HS-5 (cell line): ENCODE results near the gene ART5.

Experiments used
- DNase-seq: peaks from one replicate; pipeline ENCODE4 v3.0.0-alpha.2; 2012; ENCODE audit warnings: low read depth

ART5 gene

GRCh38 chr11:3641701-3642070 lies at the start of gene ART5:
Gene ART5 (minus strand): TSS chr11:3641992. CDS start chr11:3641862, 130 bp downstream.
- no peak for DNase-seq

GRCh38 chr11:3686751-3687150 lies 45.0 kb upstream of the ART5 start:
- DNase-seq: no peak

GRCh38 chr11:3685923-3686322 lies 44.1 kb upstream of the ART5 start:
- DNase-seq: no peak

- DNase-seq: no peak
Measured at GRCh38 chr11:3684819-3685172, 43.0 kb upstream of the ART5 start.

- DNase-seq: no peak
Measured at GRCh38 chr11:3684129-3684818, 42.5 kb upstream of the ART5 start.

GRCh38 chr11:3683039-3683438 lies 41.2 kb upstream of the ART5 start:
- no peak for DNase-seq

GRCh38 chr11:3679077-3679476 lies 37.3 kb upstream of the ART5 start:
- DNase-seq: no peak

GRCh38 chr11:3675971-3676370 lies 34.2 kb upstream of the ART5 start:
- no peak for DNase-seq

GRCh38 chr11:3674189-3674588 lies 32.4 kb upstream of the ART5 start:
- DNase-seq: peak; percentile 59

- DNase-seq: no peak
Measured at GRCh38 chr11:3671334-3672254, 29.8 kb upstream of the ART5 start, which contains the start of gene CHRNA10. Gene CHRNA10 (minus strand): TSS chr11:3671384. CDS start chr11:3671312, 72 bp downstream.

- DNase-seq: no peak
Measured at GRCh38 chr11:3669742-3670183, 28.0 kb upstream of the ART5 start.

- no peak for DNase-seq
Measured at GRCh38 chr11:3669128-3669527, 27.3 kb upstream of the ART5 start.

GRCh38 chr11:3667149-3668035 lies 25.6 kb upstream of the ART5 start:
- no peak for DNase-seq

GRCh38 chr11:3666023-3666530 lies 24.3 kb upstream of the ART5 start:
- no peak for DNase-seq

- DNase-seq: no peak
Measured at GRCh38 chr11:3665336-3666022, 23.7 kb upstream of the ART5 start.

- no peak for DNase-seq
Measured at GRCh38 chr11:3664032-3664630, 22.3 kb upstream of the ART5 start.

- no peak for DNase-seq
Measured at GRCh38 chr11:3662856-3663255, 21.1 kb upstream of the ART5 start.

GRCh38 chr11:3660960-3661359 lies 19.2 kb upstream of the ART5 start:
- no peak for DNase-seq

- DNase-seq: no peak
Measured at GRCh38 chr11:3659595-3660515, 18.1 kb upstream of the ART5 start.

- no peak for DNase-seq
Measured at GRCh38 chr11:3658252-3658651, 16.5 kb upstream of the ART5 start.
